ENCODE measurements around the gene TPM1.
"Not testable (repeated sequence)": the region's sequence is repeated elsewhere in the genome, so short reads cannot be mapped to it uniquely, and the experiment has no call there.

TPM1 gene

DNA sequence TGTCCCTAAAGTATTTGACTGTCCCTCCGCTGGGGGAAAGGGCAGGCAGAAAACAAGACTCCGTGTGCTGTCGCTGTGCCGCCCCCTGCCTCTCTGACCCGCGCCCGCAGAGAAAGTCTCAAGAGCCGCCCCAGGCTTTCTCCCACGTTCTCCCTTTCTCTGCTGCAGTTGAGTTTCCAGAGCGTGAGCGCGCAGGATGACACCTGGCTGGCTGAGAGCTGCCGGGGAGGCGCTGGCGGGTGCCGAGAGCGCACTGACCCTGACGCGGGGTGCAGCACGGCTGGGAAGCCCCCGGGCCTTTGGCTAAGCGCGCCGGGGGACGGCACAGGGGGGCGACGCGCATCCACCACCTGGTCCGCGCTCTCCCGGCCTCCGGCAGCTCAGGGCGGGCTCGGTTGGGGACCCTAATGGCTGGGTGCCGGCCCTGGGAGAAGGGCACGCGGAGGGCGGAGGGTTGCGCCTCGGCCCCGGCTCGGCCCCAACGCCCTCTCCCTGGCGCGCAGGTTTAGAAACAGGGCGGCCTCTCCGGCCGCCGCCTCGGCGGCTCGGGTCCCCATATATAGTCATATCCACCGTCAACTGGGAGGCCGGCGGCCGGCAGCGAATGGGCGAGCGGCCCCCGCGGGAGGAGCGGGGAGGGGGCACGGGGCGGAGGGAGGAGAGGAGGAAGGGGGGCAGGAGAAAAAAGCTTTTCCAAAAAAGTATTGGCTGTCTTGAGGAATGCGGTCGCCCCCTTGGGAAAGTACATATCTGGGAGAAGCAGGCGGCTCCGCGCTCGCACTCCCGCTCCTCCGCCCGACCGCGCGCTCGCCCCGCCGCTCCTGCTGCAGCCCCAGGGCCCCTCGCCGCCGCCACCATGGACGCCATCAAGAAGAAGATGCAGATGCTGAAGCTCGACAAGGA is at the start of gene TPM1:
TPM1 (plus strand) TSS at position 774 of the 903 bp plus-strand sequence; CDS start at position 857, 83 bp downstream.
- DNase-seq (ENCODE audit: extremely low read depth in 1 of 2, low read depth in 1 of 2) = no peak

DNA sequence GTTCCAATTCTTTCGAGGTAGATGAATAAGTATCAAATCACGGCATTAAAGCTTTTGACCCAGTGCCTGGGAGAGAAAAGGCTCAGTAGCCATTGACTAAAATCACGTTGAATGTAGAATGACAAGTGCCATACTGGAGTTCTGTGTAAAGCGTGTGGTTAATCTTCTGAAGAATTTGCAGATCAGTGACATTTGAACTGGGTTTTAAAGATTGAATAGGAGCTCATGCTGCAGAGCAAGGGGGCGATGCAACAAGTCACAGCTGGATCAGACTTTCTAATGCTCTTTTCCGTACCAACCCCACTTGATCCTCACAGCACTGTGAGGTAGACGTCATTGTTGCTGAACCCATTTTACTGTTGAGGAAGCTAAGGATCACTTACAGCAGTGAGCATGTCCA is 49.5 kb upstream of the TPM1 start:
- DNase-seq (ENCODE audit: extremely low read depth in 1 of 2, low read depth in 1 of 2) = no peak

DNA sequence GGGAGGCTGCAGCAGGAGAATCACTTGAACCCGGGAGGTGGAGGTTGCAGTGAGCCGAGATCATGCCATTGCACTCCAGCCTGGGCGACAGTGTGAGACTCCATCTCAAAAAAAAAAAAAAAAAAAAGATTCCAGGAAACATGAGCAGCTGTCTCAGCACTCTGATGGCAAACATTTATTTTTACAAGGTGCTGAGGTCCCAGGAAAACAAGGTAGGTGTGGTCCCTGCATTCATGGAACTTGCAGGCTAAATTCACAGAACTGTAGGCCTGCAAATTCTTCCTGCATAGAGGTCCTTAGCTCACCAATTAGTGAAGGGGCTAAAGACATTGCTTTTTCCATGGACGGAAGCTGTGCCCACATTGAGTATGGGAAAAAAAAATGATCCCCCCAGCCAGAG is 48.9 kb upstream of the TPM1 start:
- not testable (repeated sequence) for DNase-seq (ENCODE audit: extremely low read depth in 1 of 2, low read depth in 1 of 2)

DNA sequence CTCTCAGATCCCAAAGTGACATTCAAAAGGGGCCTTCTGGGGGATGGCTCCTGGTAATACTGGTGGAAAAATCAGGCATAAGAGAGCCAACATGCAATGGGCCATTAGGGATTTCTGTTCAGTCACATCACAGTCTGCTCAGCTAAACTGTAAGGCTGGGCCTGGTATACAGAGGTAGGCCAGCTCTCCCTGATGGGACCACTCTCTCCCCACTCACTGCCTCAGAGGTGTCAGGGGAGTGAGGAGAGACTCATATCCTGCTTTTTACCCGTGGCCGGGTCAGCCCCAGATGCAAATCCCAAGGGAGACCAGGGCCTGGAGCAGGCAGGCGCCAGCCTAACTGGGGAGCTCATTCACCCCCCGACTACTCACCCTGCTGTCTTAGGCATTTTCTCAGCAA is 48.1 kb upstream of the TPM1 start:
- DNase-seq (ENCODE audit: extremely low read depth in 1 of 2, low read depth in 1 of 2) = no peak

DNA sequence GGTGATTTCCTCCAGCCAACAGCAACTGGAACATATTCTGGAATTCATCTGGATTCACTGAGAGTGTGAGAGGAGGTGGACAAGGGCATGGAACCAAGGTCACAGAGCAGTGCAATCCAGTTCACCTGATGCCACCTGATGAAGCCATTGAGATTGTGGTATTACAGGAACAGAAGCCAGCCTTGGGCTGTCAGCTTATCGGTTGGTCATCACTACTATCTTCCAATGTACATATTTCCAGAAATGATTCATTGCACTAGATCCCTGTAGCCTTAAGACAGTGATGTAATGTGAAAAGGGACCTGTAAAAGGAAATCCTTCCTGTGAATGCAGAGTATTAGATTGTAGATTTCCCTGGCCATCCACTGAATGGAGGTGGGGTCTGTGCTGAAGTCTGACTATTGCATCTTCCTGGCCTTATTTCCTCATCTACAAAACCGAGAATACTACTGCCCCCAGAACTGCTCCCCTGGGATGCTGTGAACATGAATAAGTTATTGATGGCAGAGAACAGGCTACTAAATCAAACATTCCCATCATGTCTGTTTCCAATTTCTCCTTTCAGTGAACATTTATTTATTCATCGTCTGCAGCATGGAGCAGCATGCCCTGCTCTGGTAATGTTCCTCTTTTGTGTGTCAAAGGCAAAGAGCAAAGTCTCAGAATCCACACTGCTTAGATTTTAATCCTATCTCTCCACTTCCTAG is 47.4 kb upstream of the TPM1 start:
- no peak for DNase-seq (ENCODE audit: extremely low read depth in 1 of 2, low read depth in 1 of 2)

GRCh38 chr15:62997441-62997840 is 45.1 kb upstream of the TPM1 start:
- DNase-seq (ENCODE audit: extremely low read depth in 1 of 2, low read depth in 1 of 2) = no peak

DNA sequence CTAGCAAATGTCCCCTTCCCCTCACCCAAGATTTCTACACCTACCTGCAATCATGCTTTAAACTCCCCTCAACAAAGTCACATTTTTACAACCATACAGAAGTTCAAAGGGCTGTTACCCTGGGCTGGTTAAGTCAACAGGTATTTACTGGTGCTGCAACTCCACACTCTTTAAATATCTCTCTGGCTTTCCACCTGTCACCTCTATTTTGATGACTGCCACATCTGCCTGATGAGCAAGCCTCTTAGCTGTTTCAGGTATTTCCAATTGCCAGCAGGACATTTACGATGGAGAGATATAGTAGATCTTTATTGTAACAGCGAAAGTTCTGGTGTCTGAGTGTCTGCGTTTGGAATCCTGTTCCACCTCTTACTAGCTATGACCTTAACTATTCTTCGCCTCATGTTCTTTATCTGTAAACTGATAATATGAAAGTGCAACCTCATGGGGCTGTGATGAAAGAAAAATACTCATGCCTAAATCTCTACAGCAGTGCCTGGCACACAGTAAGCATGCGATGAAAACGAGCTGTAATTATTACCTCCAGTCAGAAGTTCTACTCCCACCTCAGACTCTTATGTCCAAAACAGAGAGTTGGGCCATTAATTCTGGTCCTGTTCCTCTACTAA is 44.2 kb upstream of the TPM1 start:
- no peak for DNase-seq (ENCODE audit: extremely low read depth in 1 of 2, low read depth in 1 of 2)

- no peak for DNase-seq (ENCODE audit: extremely low read depth in 1 of 2, low read depth in 1 of 2)
These were observed 43.4 kb upstream of the TPM1 start for GRCh38 chr15:62999178-62999577.

- DNase-seq (ENCODE audit: extremely low read depth in 1 of 2, low read depth in 1 of 2) = no peak
These were observed 42.5 kb upstream of the TPM1 start for GRCh38 chr15:62999923-63000561.

DNA sequence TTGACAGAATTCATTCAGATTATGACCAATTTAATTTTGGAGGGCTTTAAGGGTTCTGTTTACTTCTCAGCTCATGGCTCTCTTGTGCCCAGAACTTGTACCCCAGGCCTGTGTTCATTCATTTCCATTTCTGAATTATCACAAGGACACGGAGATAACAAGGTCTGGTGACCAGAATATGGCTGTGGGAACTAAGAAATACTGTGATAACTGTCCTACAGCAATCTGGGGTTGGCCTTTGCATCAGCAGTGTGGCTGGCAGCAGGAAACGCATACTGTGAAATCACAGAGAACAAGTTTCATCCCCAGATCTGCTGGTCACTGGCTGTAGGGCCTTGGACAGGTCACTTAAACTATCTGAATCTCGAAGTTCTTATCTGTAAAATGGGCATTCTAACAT is 41.8 kb upstream of the TPM1 start:
- no peak for DNase-seq (ENCODE audit: extremely low read depth in 1 of 2, low read depth in 1 of 2)

DNA sequence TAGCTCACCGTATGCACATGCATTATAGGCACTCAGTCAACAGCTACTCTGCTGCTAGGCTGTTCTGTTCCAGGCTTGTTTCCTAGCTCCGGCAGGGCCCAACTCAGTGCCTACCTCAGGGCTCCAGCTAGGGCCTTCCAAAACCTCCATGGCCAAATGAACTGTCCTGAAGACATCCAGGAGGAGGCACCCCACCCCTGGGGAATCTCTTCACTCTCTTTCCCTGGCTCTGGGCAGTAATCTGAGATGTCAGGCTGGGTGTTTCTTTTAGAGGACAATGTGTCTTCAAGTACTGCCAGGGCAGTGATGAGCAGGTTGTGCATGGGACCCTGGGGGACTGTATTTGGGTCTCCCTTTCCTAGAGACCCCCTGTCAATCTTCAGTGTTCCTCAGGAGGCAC is 38.3 kb upstream of the TPM1 start:
- DNase-seq (ENCODE audit: extremely low read depth in 1 of 2, low read depth in 1 of 2) = no peak

DNA sequence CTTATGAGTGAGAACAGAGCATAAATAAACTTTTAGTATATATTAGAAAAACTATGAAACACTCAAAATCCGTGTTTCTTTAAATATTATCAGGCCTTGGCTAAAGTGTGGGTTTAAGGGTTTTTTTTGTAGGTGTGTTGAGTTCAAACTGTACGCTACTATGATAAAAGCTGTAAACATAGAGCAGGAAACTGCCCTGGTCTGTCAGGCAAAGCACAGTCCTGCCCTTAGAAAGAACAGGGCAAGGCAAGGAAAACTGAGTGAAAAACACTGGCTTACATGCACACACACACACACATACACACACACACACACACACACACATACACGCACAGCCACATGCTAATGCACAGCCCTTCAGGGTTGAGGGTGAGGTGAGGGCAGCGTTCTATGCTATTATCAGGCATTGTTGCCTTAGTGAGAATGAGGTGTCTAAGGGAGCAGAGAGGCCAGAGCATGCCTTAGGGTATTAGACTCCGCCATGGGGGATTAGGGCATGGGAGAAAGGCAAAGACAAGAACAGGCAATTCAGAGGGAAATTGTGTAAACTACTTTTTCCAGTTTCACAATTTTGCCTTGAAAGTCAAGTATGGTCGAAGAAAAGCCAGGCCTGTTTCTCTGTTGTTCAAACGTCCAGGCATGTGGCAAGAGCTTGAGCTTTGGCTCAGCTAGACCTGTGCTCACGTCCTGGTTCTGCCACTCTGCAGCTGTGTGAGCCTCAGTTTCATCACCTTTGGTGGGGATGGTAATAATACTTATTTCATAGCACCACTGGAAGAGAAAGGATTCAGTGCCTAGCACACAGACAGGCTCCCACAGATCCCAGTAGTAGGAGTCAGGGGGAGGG is 36.3 kb upstream of the TPM1 start:
- no peak for DNase-seq (ENCODE audit: extremely low read depth in 1 of 2, low read depth in 1 of 2)

- no peak for DNase-seq (ENCODE audit: extremely low read depth in 1 of 2, low read depth in 1 of 2)
These were observed 34.1 kb upstream of the TPM1 start for GRCh38 chr15:63008333-63009049.

DNA sequence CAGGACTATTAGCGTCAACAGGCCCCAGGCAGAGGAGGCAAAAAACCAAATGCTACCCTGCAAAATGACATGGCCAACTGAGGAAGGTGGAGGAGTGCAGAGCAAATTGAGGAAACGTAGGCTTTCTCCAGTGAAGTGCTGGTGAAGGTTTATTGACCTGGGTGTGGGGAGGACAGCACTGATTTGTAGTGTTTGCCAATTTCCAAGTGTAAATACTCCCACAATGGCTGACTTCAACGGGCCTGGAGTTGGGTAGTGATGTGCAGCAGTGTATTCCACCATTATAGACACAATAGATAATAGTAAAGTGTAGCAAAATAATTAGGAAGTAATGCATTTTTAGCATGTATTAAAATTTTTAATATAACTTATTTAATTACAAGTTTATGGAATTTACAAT is 32.2 kb upstream of the TPM1 start:
- no peak for DNase-seq (ENCODE audit: extremely low read depth in 1 of 2, low read depth in 1 of 2)

GRCh38 chr15:63010920-63011693 is 31.4 kb upstream of the TPM1 start:
- DNase-seq (ENCODE audit: extremely low read depth in 1 of 2, low read depth in 1 of 2) = no peak

GRCh38 chr15:63012444-63012843 is 30.1 kb upstream of the TPM1 start:
- no peak for DNase-seq (ENCODE audit: extremely low read depth in 1 of 2, low read depth in 1 of 2)

GRCh38 chr15:63013052-63013808 is 29.3 kb upstream of the TPM1 start:
- no peak for DNase-seq (ENCODE audit: extremely low read depth in 1 of 2, low read depth in 1 of 2)

- DNase-seq (ENCODE audit: extremely low read depth in 1 of 2, low read depth in 1 of 2) = no peak
These were observed 28.0 kb upstream of the TPM1 start for GRCh38 chr15:63014578-63014977.

All from stimulated activated CD8-positive, alpha-beta memory T cell treated with anti-CD3 and anti-CD28 coated beads, Interleukin-7, amount 100 ng/mL, for 48 hours (primary cell).